ENCODE measurements around the gene FBXL2. TPM values are rescaled to one million over a fixed set of nuclear protein-coding genes. Genes with fewer than 3 reads are reported as not detected.

Gene FBXL2
- total RNA-seq, 1 donor from 2014 or later = 23.3 TPM

DNA sequence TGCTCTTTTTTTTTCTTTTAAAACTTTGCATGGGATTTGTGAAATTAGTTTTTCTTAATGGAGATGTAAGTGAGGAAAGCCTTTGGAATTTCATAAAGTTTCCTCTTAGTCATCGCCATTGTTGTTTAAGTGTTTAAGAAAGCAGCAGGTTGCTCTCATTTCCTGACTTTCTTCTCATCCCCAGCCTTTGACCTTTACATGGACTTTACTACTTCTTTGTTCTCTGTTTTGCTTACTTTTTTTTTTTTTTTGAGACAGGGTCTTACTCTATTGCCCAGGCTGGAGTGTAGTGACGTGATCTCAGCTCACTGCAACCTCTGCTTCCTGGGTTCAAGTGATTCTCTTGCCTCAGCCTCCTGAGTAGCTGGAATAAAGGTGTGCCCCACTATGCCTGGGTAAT lies 38.6 kb downstream of the FBXL2 start:
- no peak for FAIRE-seq
- H3K9me3 ChIP-seq (ENCODE audit: insufficient read depth, low read depth, low read length) = no peaks in the 10 kb centered on the region
- no peak overlapping the region for H3K9ac ChIP-seq (ENCODE audit: low read length)
- peaks cover 7% of the 10 kb centered on the region for H3K9me3 Mint-ChIP-seq (ENCODE audit: unreplicated experiment)
- H3K36me3 Mint-ChIP-seq (ENCODE audit: low read depth, unreplicated experiment) = peaks cover 20% of the 10 kb centered on the region
- H3K27me3 ChIP-seq (ENCODE audit: insufficient read depth, low read length) = no peaks in the 10 kb centered on the region
- H2AFZ ChIP-seq (ENCODE audit: low read depth, low read length) = no peak overlapping the region
- no peaks in the 10 kb centered on the region for H3K36me3 ChIP-seq (ENCODE audit: insufficient read depth, low read length)
- H3K79me2 ChIP-seq (ENCODE audit: insufficient read depth, low read length) = no peaks in the 10 kb centered on the region
- TF ChIP-seq, protein P1, sequence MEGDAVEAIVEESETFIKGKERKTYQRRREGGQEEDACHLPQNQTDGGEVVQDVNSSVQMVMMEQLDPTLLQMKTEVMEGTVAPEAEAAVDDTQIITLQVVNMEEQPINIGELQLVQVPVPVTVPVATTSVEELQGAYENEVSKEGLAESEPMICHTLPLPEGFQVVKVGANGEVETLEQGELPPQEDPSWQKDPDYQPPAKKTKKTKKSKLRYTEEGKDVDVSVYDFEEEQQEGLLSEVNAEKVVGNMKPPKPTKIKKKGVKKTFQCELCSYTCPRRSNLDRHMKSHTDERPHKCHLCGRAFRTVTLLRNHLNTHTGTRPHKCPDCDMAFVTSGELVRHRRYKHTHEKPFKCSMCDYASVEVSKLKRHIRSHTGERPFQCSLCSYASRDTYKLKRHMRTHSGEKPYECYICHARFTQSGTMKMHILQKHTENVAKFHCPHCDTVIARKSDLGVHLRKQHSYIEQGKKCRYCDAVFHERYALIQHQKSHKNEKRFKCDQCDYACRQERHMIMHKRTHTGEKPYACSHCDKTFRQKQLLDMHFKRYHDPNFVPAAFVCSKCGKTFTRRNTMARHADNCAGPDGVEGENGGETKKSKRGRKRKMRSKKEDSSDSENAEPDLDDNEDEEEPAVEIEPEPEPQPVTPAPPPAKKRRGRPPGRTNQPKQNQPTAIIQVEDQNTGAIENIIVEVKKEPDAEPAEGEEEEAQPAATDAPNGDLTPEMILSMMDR (IDR thresholded peaks at IDR 0.05; ENCODE audit: insufficient read depth, low read depth, low read length) = no peak
- TF ChIP-seq EZH2 (IDR thresholded peaks at IDR 0.05; ENCODE audit: insufficient read depth, low read length) = no peak
- peak overlapping the region; percentile 31 for H3K4me2 ChIP-seq (ENCODE audit: low read length)
- H4K20me1 ChIP-seq (ENCODE audit: insufficient read depth, low read length) = no peaks in the 10 kb centered on the region
- peak; percentile 73 for DNase-seq (ENCODE audit: low read depth)
- peaks cover 5% of the 10 kb centered on the region for H3K4me1 ChIP-seq (ENCODE audit: insufficient read depth, low read length)
- peaks cover 25% of the 10 kb centered on the region for H3K4me1 Mint-ChIP-seq (ENCODE audit: low read depth, unreplicated experiment)
- no peak overlapping the region for H3K27ac ChIP-seq (ENCODE audit: low read depth, low read length)
- no peaks in the 10 kb centered on the region for H3K27me3 Mint-ChIP-seq (ENCODE audit: low read depth, unreplicated experiment)
- no peak overlapping the region for H3K4me3 ChIP-seq (ENCODE audit: insufficient read depth, low read depth, low read length)
- H3K4me3 Mint-ChIP-seq (ENCODE audit: unreplicated experiment) = no peak overlapping the region
- H3K27ac Mint-ChIP-seq (ENCODE audit: unreplicated experiment) = no peak overlapping the region

DNA sequence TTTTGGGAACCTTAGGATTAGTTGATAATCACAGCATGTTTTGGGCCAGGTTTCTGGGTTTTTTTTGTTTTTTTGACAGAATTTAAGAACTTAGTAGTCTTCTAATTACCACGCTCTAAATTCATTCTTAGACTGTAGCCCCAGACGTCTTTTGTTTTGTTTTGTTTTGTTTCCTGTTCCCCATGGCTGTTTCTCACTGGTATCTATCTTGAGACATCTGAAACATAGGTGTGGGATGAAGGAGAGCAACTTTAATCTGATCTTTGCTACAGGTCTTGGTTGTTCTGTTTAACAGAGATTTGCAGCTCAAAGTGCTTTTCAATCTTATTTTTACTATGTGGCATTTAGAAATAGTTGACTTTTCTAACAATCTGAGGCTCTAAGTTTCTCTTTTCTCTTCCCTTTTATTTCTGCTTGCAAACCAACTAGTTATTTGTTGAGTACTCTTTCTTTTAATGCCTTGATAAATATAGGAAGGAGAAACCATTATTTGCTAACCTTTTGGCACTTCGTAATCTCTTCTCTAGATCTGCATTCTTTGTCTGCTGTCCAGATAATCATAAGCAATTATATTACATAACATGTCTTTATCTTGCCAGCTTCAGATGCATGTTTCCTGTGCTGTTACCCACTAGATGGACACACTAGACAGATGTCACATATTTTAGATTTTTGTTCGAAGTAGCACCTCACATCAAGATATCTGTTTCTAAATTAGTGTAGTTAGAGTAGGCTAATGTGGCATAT lies 40.9 kb downstream of the FBXL2 start:
- Histone ChIP-seq H3K79me2 (ENCODE audit: insufficient read depth, low read length) (no peaks in the 10 kb centered on the region), H3K9ac (ENCODE audit: low read length) (no peak overlapping the region), H3K27ac (ENCODE audit: low read depth, low read length) (no peak overlapping the region), H3K36me3 (ENCODE audit: insufficient read depth, low read length) (no peaks in the 10 kb centered on the region), H3K4me3 (ENCODE audit: insufficient read depth, low read depth, low read length) (no peak overlapping the region), H4K20me1 (ENCODE audit: insufficient read depth, low read length) (no peaks in the 10 kb centered on the region), H3K27me3 (ENCODE audit: insufficient read depth, low read length) (no peaks in the 10 kb centered on the region), H2AFZ (ENCODE audit: low read depth, low read length) (no peak overlapping the region), H3K4me1 (ENCODE audit: insufficient read depth, low read length) (peaks cover 5% of the 10 kb centered on the region), H3K4me2 (ENCODE audit: low read length) (peak overlapping the region; percentile 14), H3K9me3 (ENCODE audit: insufficient read depth, low read depth, low read length) (no peaks in the 10 kb centered on the region)
- TF ChIP-seq, protein P1 (IDR thresholded peaks at IDR 0.05; ENCODE audit: insufficient read depth, low read depth, low read length) = no peak
- TF ChIP-seq EZH2 (IDR thresholded peaks at IDR 0.05; ENCODE audit: insufficient read depth, low read length) = no peak
- peaks cover 26% of the 10 kb centered on the region for H3K4me1 Mint-ChIP-seq (ENCODE audit: low read depth, unreplicated experiment)
- H3K36me3 Mint-ChIP-seq (ENCODE audit: low read depth, unreplicated experiment) = peaks cover 10% of the 10 kb centered on the region
- no peaks in the 10 kb centered on the region for H3K9me3 Mint-ChIP-seq (ENCODE audit: unreplicated experiment)
- no peak overlapping the region for H3K27ac Mint-ChIP-seq (ENCODE audit: unreplicated experiment)
- no peaks in the 10 kb centered on the region for H3K27me3 Mint-ChIP-seq (ENCODE audit: low read depth, unreplicated experiment)
- no peak overlapping the region for H3K4me3 Mint-ChIP-seq (ENCODE audit: unreplicated experiment)
- FAIRE-seq = no peak
- DNase-seq (ENCODE audit: low read depth) = no peak

DNA sequence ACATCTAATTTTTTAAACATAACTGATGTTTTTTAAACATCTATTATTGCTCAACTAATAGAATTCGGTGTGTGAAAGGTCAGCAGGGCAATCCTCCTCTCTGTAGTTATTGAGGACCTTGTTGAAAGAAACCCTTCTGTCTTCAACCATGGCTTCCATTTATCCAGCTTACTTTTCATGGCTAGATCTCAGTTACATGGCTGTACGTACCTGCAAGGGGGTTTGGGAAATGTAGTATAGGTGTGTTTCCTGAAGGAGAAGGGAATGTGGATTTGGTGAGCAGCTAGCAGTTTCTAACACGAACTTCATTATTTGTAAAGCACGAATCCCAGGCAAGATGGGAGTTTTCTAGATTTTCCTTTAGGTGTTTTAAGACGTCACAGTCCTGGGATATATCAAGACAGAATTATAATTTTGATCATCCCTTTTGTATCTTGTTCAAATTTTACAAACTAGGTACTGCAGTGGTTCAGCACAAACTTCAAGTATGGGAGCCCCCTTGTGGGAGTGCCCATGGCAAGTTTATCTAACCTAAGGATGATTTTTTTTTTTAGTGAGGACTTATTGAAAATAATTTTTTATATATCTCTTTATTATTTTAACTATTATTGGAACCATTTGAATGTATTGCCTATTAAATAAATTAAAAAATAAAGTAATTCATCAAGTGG lies 41.6 kb downstream of the FBXL2 start:
- no peak for DNase-seq (ENCODE audit: low read depth)
- FAIRE-seq = no peak
- no peak overlapping the region for H3K4me2 ChIP-seq (ENCODE audit: low read length)
- H2AFZ ChIP-seq (ENCODE audit: low read depth, low read length) = no peak overlapping the region
- no peaks in the 10 kb centered on the region for H4K20me1 ChIP-seq (ENCODE audit: insufficient read depth, low read length)
- no peak overlapping the region for H3K27ac Mint-ChIP-seq (ENCODE audit: unreplicated experiment)
- H3K27ac ChIP-seq (ENCODE audit: low read depth, low read length) = no peak overlapping the region
- TF ChIP-seq EZH2 (IDR thresholded peaks at IDR 0.05; ENCODE audit: insufficient read depth, low read length) = no peak
- TF ChIP-seq, protein P1 (IDR thresholded peaks at IDR 0.05; ENCODE audit: insufficient read depth, low read depth, low read length) = peak; percentile 21
- H3K4me1 Mint-ChIP-seq (ENCODE audit: low read depth, unreplicated experiment) = peaks cover 20% of the 10 kb centered on the region
- no peaks in the 10 kb centered on the region for H3K36me3 ChIP-seq (ENCODE audit: insufficient read depth, low read length)
- H3K36me3 Mint-ChIP-seq (ENCODE audit: low read depth, unreplicated experiment) = peaks cover 12% of the 10 kb centered on the region
- H3K27me3 ChIP-seq (ENCODE audit: insufficient read depth, low read length) = no peaks in the 10 kb centered on the region
- no peak overlapping the region for H3K4me3 Mint-ChIP-seq (ENCODE audit: unreplicated experiment)
- no peaks in the 10 kb centered on the region for H3K9me3 ChIP-seq (ENCODE audit: insufficient read depth, low read depth, low read length)
- H3K9ac ChIP-seq (ENCODE audit: low read length) = no peak overlapping the region
- H3K27me3 Mint-ChIP-seq (ENCODE audit: low read depth, unreplicated experiment) = no peaks in the 10 kb centered on the region
- H3K79me2 ChIP-seq (ENCODE audit: insufficient read depth, low read length) = no peaks in the 10 kb centered on the region
- no peak overlapping the region for H3K4me3 ChIP-seq (ENCODE audit: insufficient read depth, low read depth, low read length)
- no peaks in the 10 kb centered on the region for H3K9me3 Mint-ChIP-seq (ENCODE audit: unreplicated experiment)
- H3K4me1 ChIP-seq (ENCODE audit: insufficient read depth, low read length) = no peaks in the 10 kb centered on the region

Data from astrocyte (in vitro differentiated cells and primary cell).